IMR-90 (cell line): ENCODE measurements around the gene CCDC60. TPM values are rescaled to one million over a fixed set of nuclear protein-coding genes. Genes with fewer than 3 reads are reported as not detected.

Experiments used
- ATAC-seq: fragments of 200-7000 bp; cut with Tn5 transposase; 2 replicates; pipeline ENCODE4 v1.9.1; 2020; ENCODE audit warnings: low read depth, mild to moderate bottlenecking, moderate library complexity
- BruUV-seq: library from RNA; stranded (reverse); fragments of 400-500 nt; replicated peaks from 2 replicates; lab custom pipeline; 2021; lab: Mats Ljungman, UMichigan
- CTCF ChIA-PET: fragments of 300-600 bp; formaldehyde crosslinking; extraction: SDS; loops from one replicate; lab custom pipeline; 2021; ENCODE audit warnings: antibody characterized with exemption; lab: Yijun Ruan, JAX
- POLR2A ChIA-PET: fragments of 300-600 bp; sonication (Branson Sonifier 250); formaldehyde crosslinking; loops from one replicate; lab custom pipeline; 2022; ENCODE audit warnings: antibody characterized with exemption; ENCODE audit not compliant: unreplicated experiment; lab: Charles Lee
- DNase-seq: peaks from one replicate; pipeline ENCODE4 v3.0.0; 2013
- H2AFZ ChIP-seq: replicated peaks from 2 replicates; pipeline ENCODE3; 2013; ENCODE audit warnings: low read length, mild to moderate bottlenecking; ENCODE audit not compliant: poor library complexity
- H2AK5ac ChIP-seq: 2 replicates; pipeline ENCODE4 v1.6.1; 2013; ENCODE audit warnings: low read depth, low read length, inconsistent platforms
- H2AK9ac ChIP-seq: replicated peaks from 2 replicates; pipeline ENCODE3; 2013; ENCODE audit warnings: mild to moderate bottlenecking, low read depth, low read length, moderate library complexity; ENCODE audit not compliant: poor library complexity
- H2BK120ac ChIP-seq: 2 replicates; pipeline ENCODE4 v1.6.1; 2013; ENCODE audit warnings: low read depth, low read length, inconsistent platforms
- H2BK15ac ChIP-seq: 3 replicates; pipeline ENCODE4 v1.6.1; 2013; ENCODE audit warnings: low read depth, low read length, inconsistent platforms
- H2BK20ac ChIP-seq: 2 replicates; pipeline ENCODE4 v1.6.1; 2013; ENCODE audit warnings: low read depth, mild to moderate bottlenecking, inconsistent platforms, low read length, moderate library complexity
- H2BK5ac ChIP-seq: 2 replicates; pipeline ENCODE4 v1.6.1; 2013; ENCODE audit warnings: mild to moderate bottlenecking, low read depth, low read length, inconsistent platforms; ENCODE audit not compliant: poor library complexity, severe bottlenecking
- H3K14ac ChIP-seq: replicated peaks from 2 replicates; pipeline ENCODE4 v1.6.1; 2013; ENCODE audit warnings: low read depth, low read length, inconsistent platforms
- H3K18ac ChIP-seq: 2 replicates; pipeline ENCODE4 v1.6.1; 2013; ENCODE audit warnings: low read depth, low read length, control low read depth
- H3K23ac ChIP-seq: 2 replicates; pipeline ENCODE4 v1.6.1; 2013; ENCODE audit warnings: low read depth, low read length, inconsistent platforms
- H3K27ac ChIP-seq: 2 replicates; pipeline ENCODE4 v1.5.1; 2013; ENCODE audit warnings: mild to moderate bottlenecking, control low read depth, low read length; ENCODE audit not compliant: insufficient read depth
- H3K27me3 ChIP-seq: 2 replicates; pipeline ENCODE4 v1.6.1; 2013; ENCODE audit warnings: low read length; ENCODE audit not compliant: control insufficient read depth, insufficient read depth
- H3K36me3 ChIP-seq: 2 replicates; pipeline ENCODE4 v1.6.1; 2013; ENCODE audit warnings: low read length, mixed read lengths; ENCODE audit not compliant: control insufficient read depth, insufficient read depth
- H3K4ac ChIP-seq: 2 replicates; pipeline ENCODE4 v1.6.1; 2013; ENCODE audit warnings: low read depth, low read length, inconsistent platforms
- H3K4me1 ChIP-seq: 2 replicates; pipeline ENCODE4 v1.6.1; 2013; ENCODE audit warnings: low read length, mixed read lengths; ENCODE audit not compliant: control insufficient read depth, insufficient read depth
- H3K4me2 ChIP-seq: 2 replicates; pipeline ENCODE4 v1.6.1; 2013; ENCODE audit warnings: low read depth, mild to moderate bottlenecking, control low read depth, low read length, moderate library complexity
- H3K4me3 ChIP-seq: 2 replicates; pipeline ENCODE4 v1.5.1; 2013; ENCODE audit warnings: low read depth, mild to moderate bottlenecking, control low read depth, low read length, moderate library complexity; ENCODE audit not compliant: insufficient read depth
- H3K56ac ChIP-seq: 2 replicates; pipeline ENCODE4 v1.6.1; 2013; ENCODE audit warnings: low read length, inconsistent platforms; ENCODE audit not compliant: insufficient read depth; ENCODE audit errors: extremely low read depth
- H3K79me1 ChIP-seq, 2 experiments: 2 replicates each; pipeline ENCODE4 v1.6.1; 2013; ENCODE audit warnings: low read length in 2 of 2, inconsistent platforms in 1 of 2, low read depth in 1 of 2
- H3K9ac ChIP-seq: 2 replicates; pipeline ENCODE4 v1.6.1; 2013; ENCODE audit warnings: low read depth, low read length, control low read depth
- H3K9me1 ChIP-seq: 2 replicates; pipeline ENCODE4 v1.6.1; 2013; ENCODE audit warnings: low read length, inconsistent platforms; ENCODE audit not compliant: insufficient read depth
- H3K9me3 ChIP-seq: 2 replicates; pipeline ENCODE4 v1.6.1; 2013; ENCODE audit warnings: low read length; ENCODE audit not compliant: control insufficient read depth, insufficient read depth
- H4K20me1 ChIP-seq: 2 replicates; pipeline ENCODE4 v1.6.1; 2013; ENCODE audit warnings: low read length, inconsistent platforms; ENCODE audit not compliant: insufficient read depth
- H4K5ac ChIP-seq: 2 replicates; pipeline ENCODE4 v1.6.1; 2013; ENCODE audit warnings: mild to moderate bottlenecking, low read depth, low read length, control low read depth
- H4K8ac ChIP-seq, 2 experiments: 2 replicates each; pipeline ENCODE4 v1.6.1; 2013; ENCODE audit warnings: low read depth in 2 of 2, low read length in 2 of 2, control low read depth in 1 of 2, inconsistent platforms in 1 of 2
- H4K91ac ChIP-seq: 2 replicates; pipeline ENCODE4 v1.6.1; 2013; ENCODE audit warnings: low read depth, low read length, inconsistent platforms; ENCODE audit not compliant: insufficient read depth
- BHLHE40 ChIP-seq: fragments of 150-350 bp; IDR thresholded peaks from 2 replicates; pipeline ENCODE4 v1.6.1; 2016; ENCODE audit warnings: mild to moderate bottlenecking, low read depth, low read length
- CEBPB ChIP-seq: IDR thresholded peaks from 2 replicates; pipeline ENCODE4 v1.6.1; 2012; ENCODE audit warnings: low read depth, low read length, improper control_type of control experiment
- CHD1 ChIP-seq: IDR thresholded peaks from 2 replicates; pipeline ENCODE4 v1.6.1; 2012; ENCODE audit warnings: low read depth, low read length, improper control_type of control experiment
- FOS ChIP-seq: fragments of 150-350 bp; IDR thresholded peaks from 2 replicates; pipeline ENCODE4 v1.6.1; 2016; ENCODE audit warnings: low read depth, low read length
- MAFK ChIP-seq: IDR thresholded peaks from 2 replicates; pipeline ENCODE4 v1.6.1; 2012; ENCODE audit warnings: low read depth, low read length, improper control_type of control experiment
- MAZ ChIP-seq: IDR thresholded peaks from 2 replicates; pipeline ENCODE4 v1.6.1; 2012; ENCODE audit warnings: low read depth, mild to moderate bottlenecking, low read length, improper control_type of control experiment, moderate library complexity, borderline replicate concordance
- MXI1 ChIP-seq: IDR thresholded peaks from 2 replicates; pipeline ENCODE4 v1.6.1; 2012; ENCODE audit warnings: low read depth, mild to moderate bottlenecking, low read length, moderate library complexity, borderline replicate concordance
- NFE2L2 ChIP-seq: fragments of 150-350 bp; IDR thresholded peaks from 2 replicates; pipeline ENCODE4 v1.6.1; 2016; ENCODE audit warnings: low read depth, mild to moderate bottlenecking, low read length
- POLR2A ChIP-seq: IDR thresholded peaks from 2 replicates; pipeline ENCODE4 v1.6.1; 2012; ENCODE audit warnings: mild to moderate bottlenecking, low read depth, low read length
- RAD21 ChIP-seq: IDR thresholded peaks from 2 replicates; pipeline ENCODE4 v1.6.1; 2012; ENCODE audit warnings: low read length, improper control_type of control experiment
- RCOR1 ChIP-seq: IDR thresholded peaks from 2 replicates; pipeline ENCODE4 v1.6.1; 2012; ENCODE audit warnings: mild to moderate bottlenecking, low read length, improper control_type of control experiment; ENCODE audit not compliant: insufficient replicate concordance
- RFX5 ChIP-seq: IDR thresholded peaks from 2 replicates; pipeline ENCODE4 v1.8.0; 2012; ENCODE audit warnings: low read depth, mild to moderate bottlenecking, low read length, moderate library complexity
- SMC3 ChIP-seq: fragments of 150-350 bp; IDR thresholded peaks from 2 replicates; pipeline ENCODE4 v1.6.1; 2016; ENCODE audit warnings: low read depth, mild to moderate bottlenecking, antibody characterized with exemption, low read length, moderate library complexity
- USF2 ChIP-seq: fragments of 150-350 bp; IDR thresholded peaks from 2 replicates; pipeline ENCODE4 v1.6.1; 2017; ENCODE audit warnings: mild to moderate bottlenecking, antibody characterized with exemption, low read length, low read depth
- WGBS, 2 experiments: methylation state at CpG; one replicate each; pipeline versions ENCODE4 v1.1.5 to v1.1.7; 2013; ENCODE audit warnings: missing lambda C conversion rate in 2 of 2; ENCODE audit not compliant: insufficient read length in 1 of 2; ENCODE audit errors: extremely low coverage in 2 of 2; 5-methylcytosine and 5-hydroxymethylcytosine counted together
- dilution Hi-C: fragments of 300-500 bp; cut with HindIII; formaldehyde crosslinking; loops from one replicate; pipeline ENCODE4 v1.14.3; 2018; ENCODE audit warnings: low sequenced_read_pairs; ENCODE audit not compliant: unreplicated experiment
- in situ Hi-C: fragments of 300-500 bp; cut with MboI; formaldehyde crosslinking; loops from 3 replicates; pipeline ENCODE4 v1.14.3; 2019; ENCODE audit warnings: low sequenced_read_pairs, inconsistent platforms, mixed read lengths
- intact Hi-C: fragments of 100-400 bp; cut with micrococcal nuclease; formaldehyde crosslinking; loops from 2 replicates; pipeline ENCODE4 v1.10.0; 2022
- polyA plus RNA-seq, 3 experiments: library from polyadenylated mRNA; depleted of rRNA; stranded (reverse); fragments of >200 nt; gene quantifications; 2 replicates each; pipeline ENCODE4 v1.2.3, GENCODE V29; 2012; ENCODE audit warnings: low replicate concordance in 1 of 3
- total RNA-seq: library from RNA; depleted of rRNA; stranded (reverse); fragments of >200 nt; gene quantifications from 2 replicates; pipeline ENCODE4 v1.2.3, GENCODE V29; 2012
- TF ChIP-seq, protein P1 (sequence below): fragments of 150-350 bp; IDR thresholded peaks from 2 replicates; pipeline ENCODE4 v1.6.1; 2016; ENCODE audit warnings: low read depth, mild to moderate bottlenecking, low read length, moderate library complexity, borderline replicate concordance
- TF ChIP-seq, protein P2 (sequence below): conservative IDR thresholded peaks from 2 replicates; pipeline ENCODE4 v1.5.1; 2012; ENCODE audit warnings: mild to moderate bottlenecking, low read depth, low read length, improper control_type of control experiment

CCDC60 gene
- total and polyA plus RNA-seq, 2 of the 4 experiments (the other 2 are of a cell fraction), result not detected

DNA sequence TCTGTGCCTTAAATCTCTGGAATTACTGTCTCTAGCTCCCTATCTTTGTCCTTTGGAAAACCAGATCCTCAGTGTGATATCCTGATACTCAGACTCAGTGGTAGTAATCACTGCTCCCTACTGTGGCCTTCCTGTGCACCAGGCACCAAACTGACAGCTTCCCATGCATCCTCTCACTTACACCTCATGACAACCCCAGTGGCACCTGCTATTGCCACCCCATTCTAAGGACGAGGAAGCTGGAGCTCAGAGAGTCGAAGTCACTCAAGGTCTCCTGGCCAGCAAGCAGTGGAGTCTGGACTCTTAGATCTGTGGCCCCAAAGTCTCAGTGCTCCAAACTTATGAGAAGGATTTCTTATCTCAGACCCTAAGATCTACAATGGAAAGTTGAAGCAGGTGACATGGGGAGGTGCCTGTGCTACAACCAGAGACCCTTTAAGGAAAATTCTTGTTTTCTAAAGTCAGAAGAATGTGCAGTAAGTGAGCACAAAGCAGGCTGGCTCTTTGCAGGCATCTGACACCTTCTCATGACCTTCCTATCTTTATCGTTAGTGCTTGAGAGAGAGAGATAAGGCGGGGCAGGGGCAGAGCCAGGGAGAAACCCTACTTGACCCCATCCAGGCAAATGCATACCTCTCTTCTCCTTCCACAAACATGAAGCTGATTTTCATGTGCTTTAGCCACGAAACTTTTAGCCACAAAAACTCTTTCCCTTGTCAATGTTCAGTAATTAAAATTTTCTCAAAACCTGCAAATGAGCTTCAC, 47.1 kb downstream of the CCDC60 start:
- dilution Hi-C loops (no loop called here), intact Hi-C loops (no loop called here), in situ Hi-C loops (no loop called here)
- Histone ChIP-seq H3K79me1 (no peaks in the 10 kb centered on the region), H3K9me1 (no peaks in the 10 kb centered on the region), H2AK9ac (no peak overlapping the region), H3K18ac (no peak overlapping the region), H3K4ac (no peak overlapping the region), H2BK20ac (no peak overlapping the region), H3K4me1 (no peaks in the 10 kb centered on the region), H3K4me2 (no peak overlapping the region), H3K9me3 (peaks cover 16% of the 10 kb centered on the region), H3K27ac (no peak overlapping the region), H2BK5ac (no peak overlapping the region), H3K4me3 (no peak overlapping the region), H3K23ac (no peak overlapping the region), H3K9ac (no peak overlapping the region), H2AK5ac (no peak overlapping the region), H4K8ac (no peak overlapping the region), H3K14ac (no peak overlapping the region), H3K56ac (no peak overlapping the region), H4K20me1 (no peaks in the 10 kb centered on the region), H4K5ac (no peak overlapping the region), H2AFZ (no peak overlapping the region), H3K27me3 (no peaks in the 10 kb centered on the region), H4K91ac (no peak overlapping the region), H2BK120ac (no peak overlapping the region), H2BK15ac (no peak overlapping the region), H3K36me3 (no peaks in the 10 kb centered on the region)
- BruUV-seq, result no TSS peak
- ATAC-seq (no peak), DNase-seq (no peak)
- ChIA-PET CTCF (no interaction called here), POLR2A (interaction anchor here (0.6 kb wide), 1 partner anchor 60 kb away, joined by 3 read pairs; no protein-coding TSS in a partner anchor)
- 0% methylated on average over 2 of the region's 5 CpGs; no CpG with 5 or more reads in 1 of the 2 experiments for WGBS, 2 experiments
- TF ChIP-seq CEBPB (no peak), BHLHE40 (no peak), SMC3 (no peak), RAD21 (no peak), POLR2A (no peak), CHD1 (no peak), USF2 (no peak), RFX5 (no peak), MAFK (no peak), RCOR1 (no peak), MAZ (no peak), MXI1 (no peak), NFE2L2 (no peak), FOS (no peak)
- TF ChIP-seq, protein P1, sequence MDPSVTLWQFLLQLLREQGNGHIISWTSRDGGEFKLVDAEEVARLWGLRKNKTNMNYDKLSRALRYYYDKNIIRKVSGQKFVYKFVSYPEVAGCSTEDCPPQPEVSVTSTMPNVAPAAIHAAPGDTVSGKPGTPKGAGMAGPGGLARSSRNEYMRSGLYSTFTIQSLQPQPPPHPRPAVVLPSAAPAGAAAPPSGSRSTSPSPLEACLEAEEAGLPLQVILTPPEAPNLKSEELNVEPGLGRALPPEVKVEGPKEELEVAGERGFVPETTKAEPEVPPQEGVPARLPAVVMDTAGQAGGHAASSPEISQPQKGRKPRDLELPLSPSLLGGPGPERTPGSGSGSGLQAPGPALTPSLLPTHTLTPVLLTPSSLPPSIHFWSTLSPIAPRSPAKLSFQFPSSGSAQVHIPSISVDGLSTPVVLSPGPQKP, result no peak
- TF ChIP-seq, protein P2, sequence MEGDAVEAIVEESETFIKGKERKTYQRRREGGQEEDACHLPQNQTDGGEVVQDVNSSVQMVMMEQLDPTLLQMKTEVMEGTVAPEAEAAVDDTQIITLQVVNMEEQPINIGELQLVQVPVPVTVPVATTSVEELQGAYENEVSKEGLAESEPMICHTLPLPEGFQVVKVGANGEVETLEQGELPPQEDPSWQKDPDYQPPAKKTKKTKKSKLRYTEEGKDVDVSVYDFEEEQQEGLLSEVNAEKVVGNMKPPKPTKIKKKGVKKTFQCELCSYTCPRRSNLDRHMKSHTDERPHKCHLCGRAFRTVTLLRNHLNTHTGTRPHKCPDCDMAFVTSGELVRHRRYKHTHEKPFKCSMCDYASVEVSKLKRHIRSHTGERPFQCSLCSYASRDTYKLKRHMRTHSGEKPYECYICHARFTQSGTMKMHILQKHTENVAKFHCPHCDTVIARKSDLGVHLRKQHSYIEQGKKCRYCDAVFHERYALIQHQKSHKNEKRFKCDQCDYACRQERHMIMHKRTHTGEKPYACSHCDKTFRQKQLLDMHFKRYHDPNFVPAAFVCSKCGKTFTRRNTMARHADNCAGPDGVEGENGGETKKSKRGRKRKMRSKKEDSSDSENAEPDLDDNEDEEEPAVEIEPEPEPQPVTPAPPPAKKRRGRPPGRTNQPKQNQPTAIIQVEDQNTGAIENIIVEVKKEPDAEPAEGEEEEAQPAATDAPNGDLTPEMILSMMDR, result no peak
